ENCODE data around the gene ZBTB20.

The ZBTB20 gene

GRCh38 chr3:114626751-114627150 lies 520.3 kb downstream of the ZBTB20 start:
- no peak for TF ChIP-seq ZNF274 (IDR thresholded peaks at IDR 0.05; ENCODE audit: low read depth, low read length)
- no peak overlapping the region for H3K4me3 ChIP-seq (ENCODE audit: low read length)

- TF ChIP-seq ZNF274 (IDR thresholded peaks at IDR 0.05; ENCODE audit: low read depth, low read length), result no peak
- no peak overlapping the region for H3K4me3 ChIP-seq (ENCODE audit: low read length)
Observed at GRCh38 chr3:114624571-114625181, 522.4 kb downstream of the ZBTB20 start.

- no peak for TF ChIP-seq ZNF274 (IDR thresholded peaks at IDR 0.05; ENCODE audit: low read depth, low read length)
- no peak overlapping the region for H3K4me3 ChIP-seq (ENCODE audit: low read length)
Observed at GRCh38 chr3:114624047-114624445, 523.0 kb downstream of the ZBTB20 start.

GRCh38 chr3:114623420-114624046 lies 523.6 kb downstream of the ZBTB20 start:
- H3K4me3 ChIP-seq (ENCODE audit: low read length), result no peak overlapping the region
- no peak for TF ChIP-seq ZNF274 (IDR thresholded peaks at IDR 0.05; ENCODE audit: low read depth, low read length)

GRCh38 chr3:114622001-114622400 lies 525.1 kb downstream of the ZBTB20 start:
- no peak for TF ChIP-seq ZNF274 (IDR thresholded peaks at IDR 0.05; ENCODE audit: low read depth, low read length)

GRCh38 chr3:114619771-114620170 lies 527.3 kb downstream of the ZBTB20 start:
- no peak for TF ChIP-seq ZNF274 (IDR thresholded peaks at IDR 0.05; ENCODE audit: low read depth, low read length)
- H3K4me3 ChIP-seq (ENCODE audit: low read length), result no peak overlapping the region

More at GRCh38 chr3:114622001-114622400, 525.1 kb downstream of the ZBTB20 start:
- H3K4me3 ChIP-seq (ENCODE audit: low read length), result no peak overlapping the region

GRCh38 chr3:114615523-114616085 lies 531.5 kb downstream of the ZBTB20 start:
- TF ChIP-seq ZNF274 (IDR thresholded peaks at IDR 0.05; ENCODE audit: low read depth, low read length), result no peak
- no peak overlapping the region for H3K4me3 ChIP-seq (ENCODE audit: low read length)

GRCh38 chr3:114609973-114610630 lies 537.0 kb downstream of the ZBTB20 start:
- no peak for TF ChIP-seq ZNF274 (IDR thresholded peaks at IDR 0.05; ENCODE audit: low read depth, low read length)

GRCh38 chr3:114608293-114608692 lies 538.8 kb downstream of the ZBTB20 start:
- no peak for TF ChIP-seq ZNF274 (IDR thresholded peaks at IDR 0.05; ENCODE audit: low read depth, low read length)
- H3K4me3 ChIP-seq (ENCODE audit: low read length), result no peak overlapping the region

More at GRCh38 chr3:114609973-114610630, 537.0 kb downstream of the ZBTB20 start:
- H3K4me3 ChIP-seq (ENCODE audit: low read length), result no peak overlapping the region

GRCh38 chr3:114606336-114606735 lies 540.8 kb downstream of the ZBTB20 start:
- no peak for TF ChIP-seq ZNF274 (IDR thresholded peaks at IDR 0.05; ENCODE audit: low read depth, low read length)
- no peak overlapping the region for H3K4me3 ChIP-seq (ENCODE audit: low read length)

- no peak overlapping the region for H3K4me3 ChIP-seq (ENCODE audit: low read length)
- TF ChIP-seq ZNF274 (IDR thresholded peaks at IDR 0.05; ENCODE audit: low read depth, low read length), result no peak
Observed at GRCh38 chr3:114600571-114600970, 546.5 kb downstream of the ZBTB20 start.

- TF ChIP-seq ZNF274 (IDR thresholded peaks at IDR 0.05; ENCODE audit: low read depth, low read length), result no peak
- no peak overlapping the region for H3K4me3 ChIP-seq (ENCODE audit: low read length)
Observed at GRCh38 chr3:114597871-114598270, 549.2 kb downstream of the ZBTB20 start.

- no peak overlapping the region for H3K4me3 ChIP-seq (ENCODE audit: low read length)
- no peak for TF ChIP-seq ZNF274 (IDR thresholded peaks at IDR 0.05; ENCODE audit: low read depth, low read length)
Observed at GRCh38 chr3:114597012-114597411, 550.1 kb downstream of the ZBTB20 start.

- H3K4me3 ChIP-seq (ENCODE audit: low read length), result no peak overlapping the region
- no peak for TF ChIP-seq ZNF274 (IDR thresholded peaks at IDR 0.05; ENCODE audit: low read depth, low read length)
Observed at GRCh38 chr3:114596147-114596546, 550.9 kb downstream of the ZBTB20 start.

All from GM08714 (cell line).